ENCODE results near the gene SPTBN5.
A peak's percentile ranks its signal among the peaks of the same experiment; 100 is the strongest.

Gene SPTBN5

DNA sequence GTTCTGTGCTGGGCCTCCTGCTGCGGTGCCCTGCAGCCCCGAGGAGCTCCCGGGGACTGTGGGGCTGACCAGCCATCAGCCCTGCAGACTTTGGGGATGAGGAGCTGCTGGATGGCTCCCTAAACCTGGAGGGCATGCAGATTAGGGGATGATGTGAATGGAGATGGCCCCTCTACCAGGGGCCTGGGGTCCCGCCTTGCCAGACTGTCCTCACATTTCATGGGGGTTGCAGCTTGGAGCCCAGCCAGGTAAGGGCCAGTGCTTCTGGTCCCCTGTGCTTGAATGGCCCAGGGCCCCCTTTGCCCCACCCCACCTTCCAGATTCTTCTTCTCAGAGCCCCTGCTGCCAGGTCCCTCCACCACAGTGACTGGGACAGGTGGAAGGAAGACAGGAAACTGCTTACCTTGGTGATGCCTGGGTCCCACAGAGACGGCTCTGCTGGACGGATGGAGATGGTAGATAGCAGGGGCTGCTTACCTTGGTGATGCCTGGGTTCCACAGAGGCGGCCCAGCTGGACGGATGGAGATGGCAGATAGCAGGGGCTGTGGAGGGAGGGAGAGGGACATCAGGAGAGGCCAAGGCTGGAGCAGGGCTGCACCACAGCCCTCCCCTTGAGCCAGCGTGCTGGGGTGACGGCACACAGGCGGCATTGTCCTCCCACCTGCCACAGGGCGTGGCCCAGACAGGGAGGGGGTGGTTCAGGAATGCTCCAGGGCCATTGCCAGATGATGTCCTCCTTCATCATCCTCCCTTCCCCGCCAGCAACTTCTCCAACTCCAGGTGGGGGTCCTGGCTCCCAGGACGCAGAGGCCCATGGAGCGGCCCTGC, at the start of gene SPTBN5:
Gene SPTBN5, minus strand, starts transcription at position 632 of the 829 bp plus-strand sequence. Its CDS starts 556 bp downstream, at position 76.
- DNase-seq: no peak

DNA sequence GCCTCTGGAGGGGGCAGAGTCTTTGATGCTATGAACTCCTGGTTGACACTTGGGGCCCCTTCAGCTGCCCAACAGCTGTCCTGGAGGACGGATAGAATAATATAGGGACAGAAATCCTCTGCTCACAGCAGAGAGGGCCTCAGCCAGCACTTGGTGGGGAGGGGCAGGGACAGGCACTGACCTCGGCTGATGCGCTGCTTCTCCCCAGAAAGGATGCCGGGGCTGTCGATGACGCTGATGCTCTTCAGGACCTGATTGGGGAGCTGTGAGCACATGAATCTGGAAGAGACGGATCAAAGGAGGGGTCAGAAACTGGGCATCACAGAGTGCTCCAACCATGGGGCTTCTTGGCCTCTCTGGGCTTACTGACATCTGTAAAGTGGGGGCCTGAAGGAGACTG, 49.0 kb upstream of the SPTBN5 start:
- DNase-seq: no peak

DNA sequence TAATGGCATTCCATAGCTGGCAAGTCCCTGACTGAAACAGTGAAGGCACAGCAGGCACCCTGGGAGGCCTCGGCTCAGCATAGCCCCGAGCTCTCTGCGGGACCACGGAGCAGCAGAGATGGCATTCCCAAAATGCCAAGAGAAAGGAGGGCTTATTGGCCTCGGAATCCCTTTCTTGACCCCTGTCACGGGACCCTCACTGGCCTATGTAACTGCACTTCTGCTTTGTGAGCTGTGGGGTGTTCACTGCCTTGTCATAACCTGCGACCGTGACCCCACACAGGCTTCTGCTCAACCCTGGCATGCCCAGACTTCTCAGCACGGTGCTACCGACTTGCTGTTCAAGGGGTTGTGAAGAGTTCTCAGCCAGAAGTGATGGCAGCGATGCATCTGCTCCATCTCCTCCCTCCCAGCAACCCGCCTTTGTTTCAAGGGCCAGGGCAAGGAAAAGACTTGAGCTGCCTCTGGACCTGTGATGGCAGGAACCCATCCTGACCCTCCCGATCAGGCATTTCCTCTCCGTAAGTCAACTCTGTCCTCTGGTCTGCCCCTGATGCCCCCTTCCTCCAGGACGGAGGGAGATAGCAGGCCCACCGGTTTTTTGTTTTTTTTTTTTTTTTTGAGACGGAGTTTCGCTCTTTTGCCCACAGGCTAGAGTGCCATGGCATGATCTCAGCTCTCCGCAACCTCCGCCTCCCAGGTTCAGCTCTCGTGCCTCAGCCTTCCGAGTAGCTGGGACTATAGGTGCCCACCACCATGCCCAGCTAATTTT, 48.0 kb upstream of the SPTBN5 start:
- no peak for DNase-seq

DNA sequence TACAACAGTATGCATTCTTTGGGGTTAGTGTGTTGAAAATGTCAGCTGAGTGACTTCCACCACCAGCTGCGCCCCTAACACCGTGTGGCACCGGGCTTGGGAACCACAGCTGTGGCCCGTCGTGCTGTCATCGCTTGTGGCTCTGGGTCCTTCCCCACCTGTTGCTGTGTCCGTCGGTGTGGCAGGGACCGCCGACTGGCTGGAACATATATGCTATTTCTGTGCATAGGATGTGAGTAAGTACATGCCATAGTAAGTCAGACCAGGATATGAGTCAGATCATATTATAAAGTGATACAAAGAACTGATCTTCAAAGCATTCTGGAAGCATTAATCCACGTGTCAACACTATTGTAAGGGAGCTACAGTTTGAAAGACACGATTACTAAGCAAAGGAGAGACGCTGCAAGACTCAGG, 46.6 kb upstream of the SPTBN5 start:
- DNase-seq: peak; percentile 75

DNA sequence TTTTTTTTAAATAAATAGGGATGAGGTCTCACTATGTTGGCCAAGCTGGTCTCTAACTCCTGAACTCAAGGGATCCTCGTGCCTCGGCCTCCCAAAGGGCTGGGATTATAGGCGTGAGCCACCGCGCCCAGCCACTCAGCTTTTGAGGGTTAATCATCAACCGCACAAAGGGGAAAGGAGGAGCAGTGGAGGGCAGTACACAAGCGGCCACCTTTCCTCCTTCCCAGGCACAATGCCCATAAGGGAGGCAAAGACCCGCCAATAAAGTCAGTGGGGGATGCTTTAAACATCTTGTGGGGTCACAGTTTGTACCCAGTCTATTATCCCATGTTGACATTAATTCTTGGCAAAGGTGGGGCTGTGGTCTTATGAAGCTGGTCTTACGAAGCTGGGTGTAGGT, 46.1 kb upstream of the SPTBN5 start:
- DNase-seq: no peak

DNA sequence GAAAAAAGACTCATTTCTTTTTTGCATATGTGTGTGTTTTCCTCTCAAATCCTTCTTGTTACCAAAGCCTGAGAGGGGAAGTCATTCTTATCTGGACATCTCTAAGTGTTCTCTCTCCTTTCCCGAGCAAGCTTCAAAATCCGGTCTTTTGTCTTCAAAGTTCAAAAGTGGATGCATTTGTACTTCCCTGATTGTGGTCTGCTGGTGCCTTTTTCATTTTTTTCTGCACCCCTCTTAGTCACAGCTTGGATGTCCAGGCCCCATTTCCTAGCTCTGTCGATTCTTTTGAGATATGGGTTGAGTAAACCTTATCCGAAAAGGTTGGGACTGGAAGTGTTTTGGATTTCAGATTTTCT, 43.7 kb upstream of the SPTBN5 start:
- no peak for DNase-seq

DNA sequence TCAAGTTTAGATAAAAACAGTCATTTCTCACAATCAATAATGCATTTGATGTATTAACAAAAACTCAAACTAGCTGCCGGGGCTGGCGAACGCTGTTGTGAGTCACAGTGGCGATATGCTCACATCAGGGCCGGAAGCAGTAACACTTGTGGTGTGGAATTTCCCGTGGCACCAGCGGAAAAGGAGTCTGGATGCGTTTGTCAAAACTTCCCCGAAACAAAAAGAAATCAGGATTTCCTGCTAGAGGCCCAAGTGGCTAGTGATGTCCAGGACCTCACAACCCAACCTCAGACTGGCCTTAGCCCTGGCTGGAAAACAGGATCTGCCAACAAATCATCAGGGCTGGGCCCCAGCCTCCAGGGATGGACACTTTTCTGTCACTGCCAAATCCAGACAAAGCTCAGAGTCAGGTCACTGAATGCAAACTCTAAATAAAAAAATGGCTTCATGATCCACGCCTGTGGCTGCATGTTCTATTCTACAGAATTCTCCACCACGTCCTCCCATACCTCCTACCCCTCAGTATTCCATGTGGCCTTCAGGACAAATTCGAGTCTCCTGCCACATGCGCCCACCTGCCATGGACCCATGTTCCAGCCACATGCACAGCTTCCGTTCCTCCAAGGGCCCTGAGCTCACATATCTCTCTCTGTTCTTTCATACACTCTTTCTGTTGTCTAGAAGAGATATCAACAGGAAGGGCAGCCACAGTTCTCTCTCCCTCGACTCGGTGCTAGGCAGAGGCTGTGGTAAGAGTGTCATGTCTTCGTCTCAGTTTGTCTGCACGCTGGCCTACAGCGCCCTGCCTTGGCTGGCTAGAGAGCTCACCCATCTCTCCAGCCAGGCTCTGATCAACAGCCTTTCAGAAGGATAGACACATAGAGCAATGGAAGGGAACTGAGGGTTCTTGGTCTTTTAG, 43.1 kb upstream of the SPTBN5 start:
- DNase-seq: peak; percentile 87

DNA sequence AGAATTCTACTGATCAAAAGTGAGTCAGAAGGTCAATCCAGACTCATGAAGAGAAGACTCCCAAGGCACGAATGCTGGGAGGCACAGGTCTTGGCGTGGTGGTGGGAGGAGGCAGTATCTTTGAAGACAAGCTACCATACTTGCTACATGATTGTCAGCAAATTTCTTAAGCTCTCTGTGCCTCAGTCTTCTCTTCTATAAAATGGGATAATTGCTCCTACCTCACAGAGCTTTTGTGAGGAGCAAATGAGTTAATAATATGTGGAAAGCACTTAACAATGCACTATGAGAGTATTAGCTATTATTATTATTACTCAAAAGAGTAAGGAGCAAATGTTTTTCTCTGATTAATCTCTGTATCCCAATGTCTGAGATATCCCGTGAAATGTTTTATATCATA, 42.3 kb upstream of the SPTBN5 start:
- peak; percentile 47 for DNase-seq

DNA sequence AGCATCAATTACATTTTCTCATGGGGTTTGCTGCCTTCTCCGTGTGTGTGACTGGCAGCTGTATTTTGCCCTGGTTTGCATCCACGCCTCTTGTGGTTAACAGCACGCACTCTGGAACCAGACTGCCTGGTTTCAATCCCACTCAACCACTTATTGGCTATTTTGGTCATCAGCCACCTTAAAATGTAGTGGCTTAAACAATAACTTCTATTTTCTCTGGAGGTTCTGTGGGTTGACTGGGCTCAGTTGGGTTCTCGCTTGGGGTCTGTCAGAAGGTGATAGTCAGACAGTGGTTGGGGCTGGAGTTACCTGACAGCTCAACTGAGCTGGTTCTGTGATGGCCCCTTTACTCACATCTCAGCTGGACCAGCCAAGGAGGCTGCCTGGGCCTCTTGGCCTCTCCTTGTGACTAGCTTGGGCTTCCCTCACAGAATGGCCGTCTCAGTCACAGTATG, 41.7 kb upstream of the SPTBN5 start:
- DNase-seq: peak; percentile 59

DNA sequence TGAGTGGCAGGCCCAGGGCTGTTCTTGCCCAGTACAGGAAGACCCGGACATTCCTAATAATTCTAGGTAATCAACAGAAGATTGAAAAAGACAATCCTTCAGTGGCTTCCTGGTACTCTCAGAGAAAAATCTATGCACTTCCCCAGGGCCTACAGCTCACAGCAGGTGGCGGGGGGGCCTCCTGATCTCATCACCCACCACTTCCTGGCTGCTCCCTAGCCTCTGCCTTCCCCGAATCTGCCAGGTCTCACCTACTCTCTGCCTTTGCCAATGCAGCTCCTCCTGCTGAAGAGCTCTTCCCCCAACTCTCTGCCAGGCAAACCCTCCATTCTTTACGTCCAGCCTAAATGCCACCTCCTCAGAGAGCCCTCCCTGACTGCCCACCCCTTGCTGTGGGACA, 41.0 kb upstream of the SPTBN5 start:
- peak; percentile 77 for DNase-seq

DNA sequence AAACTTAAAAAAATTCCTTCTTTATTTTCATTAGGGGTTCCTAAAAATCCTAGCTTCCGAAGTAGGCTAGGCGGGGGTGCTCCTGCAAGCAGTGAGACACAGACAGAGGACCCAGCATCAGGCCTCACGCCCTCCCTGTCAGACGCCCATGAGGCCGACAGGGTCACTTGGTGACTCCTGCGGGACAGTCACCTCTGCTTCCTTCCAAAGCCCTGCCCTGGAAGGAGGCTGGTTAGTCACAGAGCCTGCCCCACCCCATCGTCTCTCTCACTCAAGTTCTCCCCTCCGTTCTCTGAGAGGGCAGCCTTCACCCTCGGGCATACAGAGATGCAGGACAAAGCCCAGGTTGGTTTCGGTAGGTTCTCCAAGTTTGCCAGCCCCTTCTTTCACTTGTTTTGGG, 39.9 kb upstream of the SPTBN5 start:
- DNase-seq: peak; percentile 30

DNA sequence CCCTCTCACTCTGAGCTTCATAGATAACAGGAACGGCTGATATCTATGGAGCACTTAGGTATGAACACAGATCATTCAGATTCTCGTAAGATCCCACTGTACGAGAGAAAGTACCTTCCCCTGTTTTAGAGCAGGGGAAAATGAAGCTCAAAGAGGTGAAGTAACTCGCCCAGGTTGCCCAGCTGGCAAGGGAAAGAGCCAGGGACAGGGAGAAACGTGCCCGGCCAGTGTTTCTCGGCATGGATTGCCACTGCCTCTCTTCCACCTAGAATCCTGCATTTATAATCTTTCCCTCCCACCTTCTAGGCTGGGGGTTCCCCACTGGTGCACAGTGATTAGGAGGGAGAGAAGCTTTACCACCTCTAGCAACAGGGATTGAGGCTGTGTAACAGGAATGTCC, 39.5 kb upstream of the SPTBN5 start:
- no peak for DNase-seq

DNA sequence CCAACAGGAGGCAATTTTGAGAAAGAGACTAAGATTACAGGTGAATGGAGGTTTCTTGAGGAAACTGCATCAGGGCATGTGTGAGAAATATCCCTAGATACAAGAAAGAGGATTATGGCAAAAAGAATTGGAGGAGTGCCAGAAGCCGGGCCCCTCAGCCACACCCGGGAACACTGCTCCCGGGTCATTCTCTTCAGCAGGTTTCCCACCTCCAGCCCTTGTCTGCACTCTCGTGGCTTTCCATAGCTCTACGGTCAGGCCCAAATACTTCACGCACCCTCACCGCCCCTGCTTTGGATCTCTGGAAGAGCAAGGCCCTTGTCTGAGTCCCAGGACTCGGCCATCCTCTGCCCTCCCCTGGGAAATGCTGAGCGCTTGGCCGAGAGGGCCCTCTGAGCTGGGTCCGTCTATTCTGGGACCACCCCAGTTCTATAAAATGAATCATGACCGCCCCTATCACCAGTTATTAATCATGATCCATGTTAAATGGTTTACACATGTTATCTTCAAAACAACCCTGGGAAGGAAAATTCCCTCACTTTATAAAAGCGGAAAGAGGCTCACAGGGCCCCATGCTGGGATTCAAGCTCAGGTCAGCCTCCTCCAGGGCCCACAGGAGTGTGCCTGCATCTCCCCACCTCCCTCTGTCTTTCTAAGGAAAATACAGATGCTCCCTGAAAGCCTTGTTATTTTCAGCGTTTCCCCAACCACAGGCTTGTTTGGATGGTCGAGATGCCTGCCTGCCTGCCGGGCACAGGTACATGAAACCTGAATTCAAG, 38.8 kb upstream of the SPTBN5 start:
- DNase-seq: no peak

DNA sequence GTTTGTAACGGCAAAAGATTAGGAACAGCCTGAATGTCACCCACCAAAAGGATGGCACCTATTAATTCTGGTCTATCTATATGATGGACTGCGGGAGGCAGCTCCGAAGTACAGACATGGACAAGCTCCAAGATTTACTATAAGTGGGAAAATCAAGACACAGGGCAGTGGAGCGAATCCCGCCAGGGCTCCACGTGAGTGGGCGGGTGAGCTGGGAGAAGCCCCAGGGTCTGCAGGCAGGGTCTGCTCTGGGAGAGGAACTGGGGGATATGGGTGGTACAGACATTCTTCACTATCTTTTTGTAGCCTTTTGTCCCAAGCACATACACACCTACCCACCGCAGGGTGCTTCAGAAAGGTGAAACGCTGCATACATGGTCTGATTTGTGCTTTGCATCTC, 38.2 kb upstream of the SPTBN5 start:
- DNase-seq: no peak

DNA sequence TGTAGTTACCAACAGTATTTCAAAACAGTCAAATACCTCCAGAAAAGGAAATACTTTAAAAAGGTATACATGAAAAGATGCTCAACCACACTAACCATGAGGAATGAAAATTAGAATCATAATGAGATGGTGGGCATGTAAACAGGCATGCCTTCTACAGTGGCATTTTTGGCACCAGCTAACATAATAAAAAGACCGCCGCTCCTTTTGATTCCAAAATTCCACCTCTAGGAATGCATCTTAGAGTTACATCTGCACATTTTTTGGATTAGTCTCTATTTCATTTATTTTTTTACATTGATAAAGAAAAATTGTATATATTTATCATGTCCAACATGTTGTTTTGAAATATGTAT, 37.0 kb upstream of the SPTBN5 start:
- no peak for DNase-seq

DNA sequence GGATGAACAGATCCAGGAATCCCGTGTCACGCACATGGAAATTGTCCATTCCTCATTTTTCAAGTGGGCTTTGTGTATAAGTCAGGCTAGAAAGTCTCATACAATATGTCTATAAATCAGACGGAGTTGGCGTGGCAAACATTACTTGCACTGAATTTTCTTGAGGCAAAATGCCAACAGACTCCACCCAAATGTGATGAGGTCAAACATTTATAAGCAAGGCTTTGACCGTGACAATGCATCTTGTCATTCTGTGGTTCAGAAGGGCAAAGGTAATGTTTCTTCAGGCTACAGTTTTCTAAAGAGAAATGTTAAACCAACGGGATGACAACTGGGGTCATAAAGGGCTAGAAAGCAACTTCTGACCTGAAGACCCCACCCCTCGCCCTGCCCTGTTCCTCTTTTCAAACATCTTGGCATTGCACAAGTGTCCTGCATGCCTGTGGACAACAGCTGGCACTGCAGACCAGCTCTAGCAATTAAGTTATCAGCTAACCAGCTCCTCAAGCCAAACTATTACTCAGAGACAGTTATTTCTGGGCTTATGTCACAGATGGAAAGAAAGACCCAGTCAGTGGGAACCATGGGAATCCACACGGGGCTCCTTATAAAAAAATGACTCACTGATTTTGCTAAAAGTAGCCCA, 36.5 kb upstream of the SPTBN5 start:
- DNase-seq: no peak

DNA sequence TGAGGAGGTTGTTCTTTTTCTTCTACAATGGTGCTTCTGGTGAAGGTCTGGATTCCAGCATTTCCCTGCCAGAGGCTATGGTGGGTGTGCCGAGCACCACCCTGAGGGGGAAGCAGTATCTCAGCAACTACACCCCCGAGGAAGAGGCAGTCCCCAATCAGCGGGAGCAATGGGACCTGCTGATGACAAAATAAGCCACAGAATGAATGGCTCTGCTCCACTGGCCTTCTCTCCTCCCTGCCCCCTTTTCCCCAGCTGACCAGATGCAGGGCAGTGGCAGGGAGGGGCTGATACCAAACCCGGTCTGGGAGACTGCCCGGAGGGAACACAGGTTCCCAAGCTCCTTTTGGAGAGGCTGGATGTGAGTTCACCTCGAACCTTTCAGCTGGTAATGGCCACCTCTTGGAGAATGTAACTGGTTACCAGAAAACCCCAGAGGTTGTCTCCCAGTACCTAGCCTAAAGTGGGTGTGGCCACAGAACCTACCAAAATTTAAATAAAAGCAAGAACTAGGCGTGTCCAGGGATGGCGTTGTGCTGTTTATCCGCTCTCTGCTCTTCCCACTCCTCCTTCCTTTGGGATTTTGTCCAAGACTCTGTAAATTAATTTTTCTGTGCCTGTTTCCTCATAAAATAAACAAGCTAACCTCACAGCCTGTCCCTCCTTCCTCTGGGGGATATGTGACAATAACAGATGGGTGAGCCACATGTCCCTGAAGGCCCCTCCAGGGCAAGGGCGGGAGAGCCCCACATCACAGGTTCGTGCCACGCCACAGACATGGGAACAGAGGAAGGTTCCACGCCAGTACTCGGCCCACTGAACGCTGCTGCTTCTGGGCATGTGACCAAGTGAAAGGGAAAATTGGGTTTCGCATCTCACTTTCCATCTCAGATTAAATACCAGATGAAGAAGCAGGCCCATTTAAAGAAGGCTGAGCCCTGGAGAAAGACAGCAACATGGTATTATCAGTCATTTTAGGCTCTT, 35.1 kb upstream of the SPTBN5 start:
- DNase-seq: peak; percentile 28

DNA sequence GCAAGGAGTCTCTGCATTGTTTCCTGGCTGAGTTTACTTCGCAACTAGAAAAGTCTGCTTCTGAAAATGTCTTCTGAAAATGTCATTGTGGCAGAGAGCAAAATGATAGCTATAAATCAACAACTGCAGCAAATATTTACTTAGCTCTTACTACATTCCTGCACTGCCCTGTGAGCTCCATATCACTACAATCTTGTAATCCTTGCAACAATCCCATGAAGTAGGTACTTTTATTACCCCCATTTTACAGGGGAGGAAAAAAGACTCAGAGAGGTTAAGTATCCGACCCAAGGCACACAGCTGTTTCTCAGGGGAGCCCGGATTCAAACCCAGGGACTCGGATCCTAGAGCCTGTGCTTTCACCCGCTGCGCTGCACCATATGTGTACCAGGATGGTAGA, 34.2 kb upstream of the SPTBN5 start:
- DNase-seq: no peak

DNA sequence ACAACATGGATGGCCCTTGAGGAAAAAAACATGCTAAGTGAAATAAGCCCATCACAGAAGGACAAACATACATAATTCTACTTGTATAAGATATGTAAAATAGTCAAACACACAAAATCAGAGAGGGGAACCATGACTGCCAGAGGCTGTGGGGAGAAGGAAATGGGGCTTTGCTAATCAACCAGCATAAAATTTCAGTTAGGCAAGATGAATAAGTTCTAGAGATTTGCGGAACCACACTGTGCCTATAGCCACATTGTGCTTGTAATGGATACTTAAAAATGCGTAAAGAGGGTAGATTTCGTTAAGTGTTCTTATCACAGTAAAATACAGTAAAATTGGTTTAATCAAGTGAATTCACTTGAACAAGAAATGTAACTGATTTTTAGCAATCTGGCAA, 33.7 kb upstream of the SPTBN5 start:
- DNase-seq: no peak

DNA sequence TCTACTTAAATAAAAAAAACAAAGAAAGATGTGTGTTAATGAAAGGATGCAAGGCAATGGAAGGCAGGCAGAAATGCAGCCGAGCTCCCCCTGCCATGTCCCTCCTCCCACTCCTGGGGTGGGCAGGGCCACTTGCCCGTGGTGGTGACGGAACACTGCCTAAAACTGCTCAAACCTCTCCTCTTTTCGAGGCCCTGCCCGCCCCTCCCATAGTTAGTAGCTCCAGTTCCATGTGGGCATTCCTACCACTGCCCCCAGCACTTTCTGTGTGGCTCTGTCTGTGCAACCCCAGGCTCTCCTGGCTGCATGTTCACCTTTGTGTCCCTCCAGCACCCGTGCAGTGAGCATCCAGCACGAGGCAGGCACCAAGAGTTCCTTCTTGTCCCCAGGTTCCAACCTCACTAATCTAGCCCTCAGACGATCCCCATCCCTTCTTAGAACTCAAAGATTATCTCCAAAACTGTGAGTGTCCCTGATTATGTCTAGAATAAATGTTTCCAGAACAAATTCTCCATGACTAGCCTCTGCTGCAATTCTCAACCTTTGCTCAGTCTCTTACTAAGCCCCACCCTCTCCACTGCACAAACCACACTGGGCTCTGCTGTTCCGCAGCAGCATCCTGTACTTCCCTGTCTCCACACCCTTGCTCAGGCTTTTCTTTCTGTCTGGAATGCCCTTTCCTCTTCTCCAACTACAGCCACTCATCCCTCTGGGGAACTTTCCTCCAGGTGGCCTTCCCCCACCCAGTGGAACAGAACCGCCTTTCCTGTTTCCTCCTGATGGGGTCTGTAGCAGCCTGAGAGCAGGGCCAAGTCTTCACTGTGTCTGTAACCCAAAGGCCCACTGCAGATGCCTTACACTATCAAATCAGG, 32.6 kb upstream of the SPTBN5 start:
- DNase-seq: no peak
